ENCODE results near the gene CXorf58.
"Not testable (repeated sequence)": the region's sequence is repeated elsewhere in the genome, so short reads cannot be mapped to it uniquely, and the experiment has no call there.

Gene CXorf58, protein sequence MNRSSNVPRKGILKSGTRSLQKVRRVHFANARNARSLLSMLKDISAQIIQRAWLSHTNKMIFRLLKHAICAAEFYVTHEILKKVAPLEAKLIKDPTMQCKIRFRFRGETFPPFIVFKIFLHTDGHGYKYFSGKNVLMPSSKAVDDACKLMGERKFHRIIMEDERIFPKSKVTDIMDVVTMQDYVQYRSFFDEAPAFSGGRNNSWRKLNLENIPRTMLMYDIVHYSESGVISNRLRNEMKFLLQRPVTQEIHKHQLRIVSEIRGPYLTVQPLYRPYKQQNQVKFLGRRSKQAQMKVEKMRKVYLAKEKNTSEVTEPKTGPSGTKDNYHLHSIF

DNA sequence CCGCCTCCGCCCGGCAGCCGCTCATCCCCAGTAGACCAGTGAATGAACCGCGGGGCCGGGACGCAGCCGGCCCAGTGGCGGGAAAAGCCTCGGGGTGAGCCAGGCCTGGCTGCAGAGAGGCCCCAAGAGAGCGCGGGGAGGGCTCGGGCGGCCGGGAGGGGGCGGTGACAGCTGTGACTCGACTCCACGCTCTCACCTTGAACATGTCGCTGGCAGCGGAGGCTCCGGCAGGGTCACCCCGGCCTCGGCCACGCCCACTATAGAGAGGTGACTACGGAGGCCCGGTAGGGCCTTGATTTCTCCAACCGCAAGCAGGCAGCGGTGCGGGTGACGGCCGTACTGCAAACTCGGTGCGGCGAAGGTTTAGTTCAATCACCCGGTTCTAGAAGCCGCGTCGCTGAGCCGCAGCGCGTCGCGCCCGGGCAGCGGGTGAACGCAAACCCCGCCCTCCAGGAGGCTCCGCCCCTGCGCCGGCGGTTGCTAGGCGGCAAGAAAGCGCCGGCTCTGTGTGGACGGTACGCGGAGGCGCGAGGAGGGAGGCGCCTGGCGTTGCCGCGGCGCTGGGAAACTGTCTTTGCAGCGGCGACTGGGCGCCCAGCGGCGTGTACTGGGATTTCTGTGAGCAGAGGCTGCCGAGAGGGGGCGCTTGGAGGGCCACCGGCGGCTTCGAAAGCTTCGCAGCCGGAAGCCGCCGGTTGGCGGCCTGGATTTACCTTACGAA lies at the start of gene CXorf58, which contains the start of gene APOO:
CXorf58 (plus strand) TSS at position 509 of the 721 bp plus-strand sequence. CDS start 2,297 bp downstream, outside the sequence.
APOO (minus strand) TSS at position 441 of the 721 bp plus-strand sequence; CDS start at position 205, 236 bp downstream.
- DNase-seq (ENCODE audit: low spot score): peak; percentile 93

DNA sequence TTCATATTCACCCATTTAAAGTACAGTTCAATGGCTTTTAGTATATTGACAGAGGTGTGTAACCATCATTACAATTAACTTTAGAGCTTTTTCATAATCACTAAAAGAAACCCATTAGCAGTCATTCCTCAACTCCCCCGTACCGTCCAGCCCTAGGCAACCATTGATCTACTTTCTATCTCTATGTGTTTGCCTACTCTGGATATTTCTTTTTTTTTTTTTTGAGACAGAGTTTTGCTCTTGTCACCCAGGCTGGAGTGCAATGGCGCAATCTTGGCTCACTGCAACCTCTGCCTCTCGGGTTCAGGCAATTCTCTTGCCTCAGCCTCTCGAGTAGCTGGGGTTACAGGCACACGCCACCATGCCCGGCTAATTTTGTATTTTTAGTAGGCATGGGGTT lies 48.6 kb upstream of the CXorf58 start:
- not testable (repeated sequence) for DNase-seq (ENCODE audit: low spot score)

DNA sequence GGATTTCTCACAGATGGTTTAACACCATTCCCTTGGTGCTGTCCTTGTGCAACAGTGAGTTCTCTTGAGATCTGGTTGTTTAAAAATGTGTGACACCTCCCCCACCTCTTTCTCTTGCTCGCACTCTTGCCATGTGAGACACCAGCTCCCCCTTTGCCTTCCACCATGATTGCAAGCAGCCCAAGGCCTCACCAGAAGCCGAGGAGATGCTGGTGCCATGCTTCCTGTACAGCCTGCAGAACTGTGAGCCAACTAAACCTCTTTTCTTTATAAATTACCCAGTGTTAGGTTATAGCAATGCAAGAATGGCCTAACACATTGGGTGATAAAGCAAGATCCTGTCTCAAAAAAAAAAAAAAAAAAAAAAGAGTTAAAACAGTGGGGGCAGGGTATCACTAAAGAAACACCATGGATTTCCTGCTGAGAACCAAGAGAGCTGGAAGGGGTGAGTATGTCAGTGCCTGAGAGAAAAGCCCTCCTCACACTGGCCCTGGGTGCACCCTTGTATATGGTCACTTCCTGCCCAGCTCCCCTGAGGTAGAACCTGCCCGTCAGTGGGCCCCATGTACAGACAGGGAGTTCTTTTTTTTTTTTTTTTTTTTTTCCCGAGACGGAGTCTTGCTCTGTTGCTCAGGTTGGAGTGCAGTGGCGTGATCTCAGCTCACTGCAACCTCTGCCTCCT lies 46.5 kb upstream of the CXorf58 start:
- DNase-seq (ENCODE audit: low spot score): no peak

DNA sequence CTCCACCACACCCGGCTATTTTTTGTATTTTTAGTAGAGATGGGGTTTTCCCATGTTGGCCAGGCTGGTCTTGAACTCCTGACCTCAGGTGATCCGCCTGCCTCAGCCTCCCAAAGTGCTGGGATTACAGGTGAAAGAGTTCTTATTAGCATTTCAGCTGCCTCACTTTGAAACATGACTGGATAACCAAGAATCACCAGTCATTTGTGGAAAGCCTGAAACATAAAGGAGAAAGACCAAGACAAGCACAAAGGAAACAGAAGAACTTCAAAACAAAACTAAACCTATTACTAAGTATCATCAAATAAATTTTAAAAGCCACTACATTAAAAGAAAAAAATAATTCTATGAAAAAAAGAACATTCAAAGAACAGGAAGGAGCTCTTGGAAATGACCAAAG lies 45.9 kb upstream of the CXorf58 start:
- DNase-seq (ENCODE audit: low spot score): not testable (repeated sequence)

DNA sequence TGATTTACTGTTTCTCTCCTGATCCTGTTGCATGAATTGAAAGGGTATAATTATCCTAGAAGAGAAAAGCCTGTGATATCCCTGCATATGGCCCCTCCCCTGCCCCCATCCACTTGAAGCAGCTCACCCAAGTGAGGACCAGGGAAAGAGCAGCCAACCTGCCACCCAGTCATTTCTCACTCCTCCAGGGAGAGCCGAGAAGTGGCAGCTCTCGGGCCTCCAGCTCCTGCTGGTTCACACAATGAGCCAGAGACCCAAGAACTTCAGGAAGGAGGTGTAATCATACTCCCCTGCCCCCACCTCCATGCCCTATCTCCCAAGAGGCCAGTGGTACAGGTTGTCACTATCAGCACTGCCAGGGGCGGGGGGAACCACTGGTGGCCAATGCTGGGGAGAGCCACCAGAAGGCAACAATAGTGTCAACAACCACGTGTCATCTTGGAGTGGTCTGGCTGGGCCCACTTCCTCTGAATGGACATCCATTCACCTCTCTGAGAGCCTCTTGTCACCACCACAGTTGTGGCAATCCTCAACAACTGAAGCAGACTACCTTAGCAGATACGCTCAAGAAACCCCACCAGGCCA lies 43.0 kb upstream of the CXorf58 start:
- DNase-seq (ENCODE audit: low spot score): no peak

DNA sequence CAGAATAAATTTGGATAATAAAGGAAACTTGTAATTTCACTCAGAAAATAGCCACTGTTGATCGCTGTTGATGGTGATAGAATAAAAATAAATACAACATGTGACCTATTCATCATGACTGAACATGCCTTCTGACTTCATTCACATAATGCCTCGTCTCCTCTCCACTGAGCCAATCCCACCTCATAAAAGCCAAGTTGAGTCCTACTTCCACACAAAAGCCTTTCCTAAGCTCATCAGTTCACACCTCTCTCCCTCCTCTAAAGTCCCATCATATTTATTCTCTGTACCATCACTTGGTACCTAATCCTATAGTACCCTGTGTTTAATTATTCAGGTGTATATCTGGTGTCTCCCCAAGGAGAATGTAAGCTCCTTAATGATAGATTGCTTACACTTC lies 37.8 kb upstream of the CXorf58 start:
- no peak for DNase-seq (ENCODE audit: low spot score)

DNA sequence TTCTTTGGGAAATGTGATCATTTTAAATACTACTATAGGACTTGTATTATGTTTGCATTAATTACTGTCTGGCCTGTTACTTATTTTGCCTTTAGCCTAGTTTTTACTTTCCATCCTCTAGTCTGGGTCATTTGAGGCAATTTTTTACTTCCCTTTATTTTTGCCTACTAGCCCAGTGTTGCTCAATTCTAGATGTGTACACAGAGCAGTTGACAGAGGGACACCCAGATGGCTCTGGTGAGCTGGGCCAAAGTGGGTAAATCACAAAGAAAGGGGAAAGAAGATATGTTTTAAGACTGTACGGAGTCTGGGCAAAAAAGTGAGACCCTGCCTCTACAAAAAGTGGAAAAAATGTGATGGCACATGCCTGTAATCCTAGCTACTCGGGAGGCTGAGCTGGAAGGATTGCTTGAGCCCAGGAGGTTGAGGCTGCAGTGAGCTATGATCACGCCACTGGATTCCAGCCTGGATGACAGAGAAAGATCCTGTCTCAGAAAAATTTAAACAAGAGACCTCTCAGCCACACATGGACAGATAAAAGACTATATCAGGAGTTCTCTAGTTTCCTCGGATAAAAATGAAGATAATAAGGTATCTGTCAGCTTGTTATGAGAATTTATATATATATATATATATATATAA lies 35.8 kb upstream of the CXorf58 start:
- no peak for DNase-seq (ENCODE audit: low spot score)

DNA sequence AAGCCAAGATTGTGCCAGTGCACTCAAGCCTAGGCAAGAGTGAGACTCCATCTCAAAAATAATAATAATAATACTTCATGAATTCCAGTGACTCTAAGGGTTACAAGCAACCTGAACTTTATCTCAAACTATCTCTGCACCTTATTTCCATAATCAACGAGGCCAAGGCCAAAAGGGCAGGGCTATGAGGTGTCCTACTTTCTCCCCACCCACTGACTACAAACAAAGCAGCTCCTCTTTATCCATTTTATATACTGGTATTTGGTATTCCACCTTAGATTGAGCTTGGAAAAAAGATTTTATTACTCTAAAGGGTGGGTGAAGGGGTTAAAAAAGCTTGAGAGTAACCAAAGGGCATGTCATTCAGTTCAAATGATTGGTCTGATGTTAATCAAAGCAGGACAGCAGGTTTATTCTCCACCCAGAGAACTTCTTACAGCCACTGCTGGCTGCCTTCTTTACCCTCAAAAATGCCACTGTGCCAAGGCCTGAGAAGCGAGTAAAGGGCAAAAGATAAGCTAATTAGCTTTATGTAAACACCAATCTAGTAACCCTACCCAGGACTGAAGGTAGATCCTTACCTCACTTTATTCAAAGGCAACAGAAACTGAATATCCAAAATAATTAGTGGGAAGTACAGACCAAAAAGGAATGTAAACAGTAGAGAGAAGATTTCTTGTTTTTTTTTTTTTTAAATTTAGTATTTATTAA lies 28.3 kb upstream of the CXorf58 start:
- no peak for DNase-seq (ENCODE audit: low spot score)

DNA sequence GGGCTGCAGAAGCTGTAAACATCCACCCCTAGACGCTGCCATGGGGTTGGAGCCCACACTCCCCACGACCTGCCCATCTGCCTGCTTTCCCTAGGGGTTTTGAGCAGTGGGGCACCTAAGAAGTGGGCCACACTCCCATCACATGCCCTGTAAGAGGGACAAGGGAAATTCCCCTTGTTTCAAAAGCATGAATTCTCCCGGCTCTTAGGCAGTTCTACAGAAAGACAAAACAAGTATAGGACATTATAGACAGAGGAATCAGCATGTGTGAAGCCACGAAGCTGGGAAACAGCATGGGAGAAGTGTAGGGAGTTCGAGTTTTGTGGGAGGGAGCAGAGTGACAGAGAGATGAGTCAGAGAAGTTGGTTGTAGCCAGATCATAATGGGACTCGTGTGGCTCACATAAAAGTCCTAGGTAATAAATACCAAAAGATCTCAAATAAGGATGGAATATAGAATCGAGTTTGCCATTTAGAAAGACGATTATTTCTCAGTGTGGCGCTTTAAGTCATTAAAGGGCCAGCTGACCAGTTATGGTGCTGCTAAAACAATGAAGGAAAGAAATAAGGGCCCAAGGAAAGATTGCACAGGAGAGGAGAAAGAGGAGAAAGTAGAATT lies 24.0 kb upstream of the CXorf58 start:
- DNase-seq (ENCODE audit: low spot score): peak; percentile 83

DNA sequence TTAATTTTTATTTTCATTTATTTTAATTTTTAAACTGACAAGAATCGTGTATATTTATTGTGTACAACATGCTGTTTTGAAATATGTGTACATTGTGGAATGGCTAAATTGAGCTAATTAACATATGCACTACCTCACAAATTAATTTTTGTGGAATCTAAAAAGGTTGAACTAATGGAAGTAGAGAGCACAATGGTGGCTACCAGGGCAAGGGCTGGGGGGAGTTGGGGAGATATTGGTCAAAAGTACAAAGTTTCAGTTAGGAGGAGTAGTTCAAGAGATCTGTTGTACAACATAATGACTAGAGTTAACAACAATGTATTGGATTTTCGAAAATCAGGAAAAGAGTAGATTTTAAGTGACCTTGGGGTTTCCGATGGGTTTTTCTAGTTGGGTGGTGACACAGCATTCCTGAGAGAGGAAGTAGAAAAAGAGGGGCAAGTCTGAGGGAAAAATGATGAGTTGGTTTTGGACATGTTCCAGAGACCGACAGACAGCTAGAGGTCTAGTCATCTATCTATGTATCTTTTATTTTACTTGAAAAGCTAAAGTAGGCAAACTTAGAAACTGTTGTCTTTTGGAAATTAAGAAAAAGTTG lies 23.3 kb upstream of the CXorf58 start:
- DNase-seq (ENCODE audit: low spot score): no peak

DNA sequence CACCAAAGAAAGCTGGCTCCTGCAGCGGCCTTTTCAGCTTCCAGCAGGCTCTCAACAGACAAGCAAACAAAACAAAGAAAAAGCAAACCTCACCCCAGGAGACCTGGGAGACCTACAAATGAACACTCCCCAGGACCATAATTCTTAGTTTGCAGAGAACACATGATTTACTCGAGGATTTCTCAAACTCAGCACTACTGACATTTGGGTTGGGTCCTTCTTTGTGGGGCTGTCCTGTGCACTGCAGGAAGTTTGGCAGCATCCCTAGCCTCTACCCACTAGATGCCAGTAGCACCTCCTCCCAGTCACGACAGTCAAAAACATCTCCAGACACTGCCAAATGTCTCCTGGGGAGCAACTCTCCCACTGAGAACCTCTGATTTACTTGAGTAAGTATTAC lies 22.0 kb upstream of the CXorf58 start:
- DNase-seq (ENCODE audit: low spot score): no peak

DNA sequence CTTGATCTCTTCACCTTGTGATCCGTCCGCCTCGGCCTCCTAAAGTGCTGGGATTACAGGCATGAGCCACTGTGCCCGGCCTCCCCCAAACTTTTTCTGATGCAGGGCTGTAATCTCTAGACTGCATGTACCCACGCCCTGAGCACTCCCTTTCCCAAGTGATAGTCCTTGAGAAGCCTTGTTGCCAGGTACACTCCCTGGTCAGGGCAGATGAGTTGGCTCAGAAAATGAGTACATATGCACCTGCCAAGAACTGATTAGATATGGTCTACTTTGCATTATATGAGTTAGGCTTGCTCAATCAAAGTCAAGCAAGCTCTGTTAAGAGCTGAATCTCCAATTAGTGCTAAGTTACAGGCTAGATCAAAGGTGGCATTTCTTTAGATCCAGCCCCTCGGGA lies 20.4 kb upstream of the CXorf58 start:
- no peak for DNase-seq (ENCODE audit: low spot score)

DNA sequence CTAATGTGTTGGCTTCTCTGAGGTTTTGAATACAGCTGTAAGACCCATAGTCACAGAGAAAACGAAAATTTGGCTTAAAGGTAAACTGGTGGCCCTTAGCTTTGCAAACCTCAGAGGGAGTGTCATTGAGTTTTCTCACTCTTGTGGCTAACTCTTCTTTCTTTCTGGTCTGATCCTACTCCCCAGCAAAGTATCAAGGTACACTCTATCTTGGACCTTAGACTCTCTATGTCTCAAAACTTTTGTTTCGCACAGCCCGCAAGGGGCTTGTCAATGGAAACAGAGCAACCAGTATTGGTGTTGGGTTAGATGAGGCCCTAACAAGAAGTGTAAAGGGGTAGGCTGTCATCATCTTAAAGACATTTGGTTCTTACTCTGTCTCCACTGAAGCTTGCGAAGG lies 19.9 kb upstream of the CXorf58 start:
- DNase-seq (ENCODE audit: low spot score): no peak

DNA sequence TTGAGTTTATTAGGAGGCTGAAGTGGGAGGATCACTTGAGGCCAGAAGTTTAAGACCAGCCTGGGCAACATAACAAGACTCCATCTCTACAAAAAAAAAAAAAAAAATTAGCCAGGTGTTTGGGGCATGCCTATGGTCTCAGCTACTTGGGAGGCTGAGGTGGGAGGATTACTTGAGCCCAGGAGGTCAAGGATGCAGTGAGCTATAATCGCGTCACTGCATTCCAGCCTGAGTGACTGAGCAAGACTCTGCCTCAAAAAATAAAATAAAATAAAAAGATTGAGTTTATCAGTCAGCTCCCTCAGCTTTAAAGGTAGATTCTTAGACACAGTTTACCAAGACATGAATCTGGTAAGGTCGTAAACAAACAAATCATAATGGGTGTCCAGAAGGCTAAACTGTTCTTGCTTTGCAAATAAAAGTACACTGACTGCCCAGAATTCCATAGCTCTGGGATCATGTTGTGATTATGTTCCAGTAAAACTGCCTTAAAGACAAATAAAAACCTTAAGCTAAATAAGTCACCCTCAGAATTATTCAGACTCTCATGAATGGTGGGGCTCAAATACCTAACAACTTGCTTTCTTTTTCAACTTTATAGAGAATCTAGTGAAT lies 18.8 kb upstream of the CXorf58 start:
- no peak for DNase-seq (ENCODE audit: low spot score)

DNA sequence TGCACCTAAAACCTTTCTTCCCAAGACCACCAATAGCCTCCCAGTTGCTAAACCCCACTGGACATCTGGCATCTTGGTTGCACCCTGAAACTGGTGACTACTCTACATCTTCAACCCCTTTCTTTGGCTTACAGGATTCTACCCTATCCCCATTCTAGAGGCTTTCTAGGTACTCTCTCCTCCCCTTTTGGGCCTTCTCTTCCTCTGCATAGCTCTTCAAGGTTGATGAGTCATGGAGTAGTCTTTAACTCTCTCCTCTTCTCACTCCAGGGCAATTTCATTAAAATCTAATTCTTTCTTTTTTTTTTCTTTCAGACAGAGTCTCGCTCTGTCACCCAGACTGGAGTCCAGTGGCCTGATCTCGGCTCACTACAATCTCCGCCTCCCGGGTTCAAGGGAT lies 16.9 kb upstream of the CXorf58 start:
- no peak for DNase-seq (ENCODE audit: low spot score)

DNA sequence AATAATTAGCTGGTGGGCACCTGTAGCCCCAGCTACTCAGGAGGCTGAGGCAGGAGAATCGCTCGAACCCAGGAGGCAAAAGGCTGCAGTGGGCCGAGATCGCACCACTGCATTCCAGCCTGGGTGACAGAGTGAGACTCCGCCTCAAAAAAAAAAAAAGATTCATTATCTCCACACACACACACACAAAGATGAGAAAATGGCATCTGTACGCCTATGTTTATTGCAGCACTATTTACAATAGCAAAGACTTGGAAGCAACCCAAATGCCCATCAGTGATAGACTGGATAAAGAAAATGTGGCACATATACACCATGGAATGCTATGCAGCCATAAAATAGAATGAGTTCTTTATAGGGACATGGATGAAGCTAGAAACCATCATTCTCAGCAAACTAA lies 12.8 kb upstream of the CXorf58 start:
- not testable (repeated sequence) for DNase-seq (ENCODE audit: low spot score)

DNA sequence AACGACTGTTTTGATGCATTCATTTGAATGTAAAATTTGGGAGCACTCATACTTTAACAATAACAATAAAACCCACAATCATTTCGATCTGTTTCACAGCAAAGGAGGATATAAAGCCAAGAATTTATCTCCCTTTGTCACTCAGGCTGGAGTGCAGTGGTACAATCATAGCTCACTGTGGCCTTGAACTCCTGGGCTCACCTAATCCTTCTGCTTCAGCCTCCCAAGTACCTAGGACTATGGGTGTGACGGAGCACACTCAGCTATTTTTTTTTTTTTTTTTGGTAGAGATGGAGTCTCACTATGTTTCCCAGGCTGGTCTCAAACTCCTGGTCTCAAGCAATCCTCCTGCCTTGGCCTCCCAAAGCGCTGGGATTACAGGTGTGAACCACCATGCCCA lies 11.3 kb upstream of the CXorf58 start:
- DNase-seq (ENCODE audit: low spot score): not testable (repeated sequence)

DNA sequence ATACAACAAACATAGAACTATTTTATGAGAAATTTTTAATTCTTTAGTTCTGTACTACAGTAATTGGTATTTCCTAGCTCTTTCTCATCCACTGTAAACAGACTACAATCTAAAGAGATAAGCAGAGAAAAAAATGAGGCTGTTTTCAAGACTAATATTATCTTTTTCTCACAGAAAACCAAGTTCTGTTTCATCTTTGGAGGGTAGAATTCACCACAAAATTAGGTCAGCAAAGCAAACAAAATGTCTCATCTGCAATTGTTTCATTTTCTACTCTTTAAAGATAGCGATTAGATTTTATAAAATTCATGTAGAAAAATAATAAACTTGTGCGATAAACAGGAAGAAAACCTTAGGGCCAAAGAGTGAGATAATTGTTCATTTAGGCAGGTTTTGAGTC lies 10.8 kb upstream of the CXorf58 start:
- no peak for DNase-seq (ENCODE audit: low spot score)

DNA sequence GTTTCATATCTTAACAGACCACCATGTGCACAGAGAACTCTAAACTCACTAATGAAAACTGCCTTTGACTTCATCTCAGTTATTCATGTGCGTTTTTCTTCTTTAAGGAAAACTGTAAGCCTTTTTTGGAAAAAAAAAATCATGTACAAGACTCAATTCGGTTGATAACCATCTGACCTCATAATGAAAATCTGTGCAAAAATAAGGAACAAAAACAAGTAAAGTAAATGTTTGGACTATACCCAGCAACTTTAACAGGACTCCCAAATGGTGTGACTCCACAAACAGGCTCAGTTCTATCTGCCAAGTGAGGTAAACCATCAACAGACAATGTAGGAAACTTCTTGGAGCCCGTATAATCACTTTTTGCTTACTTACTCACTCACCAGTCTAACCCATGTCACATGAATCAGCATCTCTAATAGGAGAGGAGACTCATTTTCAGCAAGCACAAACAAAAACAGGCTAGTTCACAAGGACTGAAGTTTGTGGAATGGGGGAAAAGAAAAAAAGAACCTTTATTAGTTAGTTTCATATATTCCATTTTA lies 9.3 kb upstream of the CXorf58 start:
- DNase-seq (ENCODE audit: low spot score): no peak

Data from AG20443 (cell line).